Spleen (tissue), 7 donors: ENCODE measurements around the gene ERVK3-1.

Source experiments
- POLR2A ChIP-seq, 3 donors: fragments of 450-650 bp; IDR thresholded peaks; one replicate each; pipeline ENCODE4 v1.5.1; 2017; ENCODE audit warnings: antibody characterized with exemption in 3 of 3, mild to moderate bottlenecking in 1 of 3
- TF ChIP-seq, protein P1 (sequence below), 11 experiments: fragments of 200-600 bp in 7 of 11; fragments of 450-650 bp in 4 of 11; sonication (generic) in 4 of 11; IDR thresholded peaks in 8 of 11; conservative IDR thresholded peaks in 3 of 11; 1 replicate in 7 of 11; 2 replicates in 4 of 11; pipeline versions ENCODE4 v1.4.0 to v1.8.0; 2016 to 2021; ENCODE audit warnings: antibody characterized with exemption in 11 of 11, inconsistent platforms in 4 of 11, mild to moderate bottlenecking in 1 of 11
- donor health status: DM: no; HTN: no; CAD: no; lungs with moderate emphysema.
- donor health status: DM: no; HTN: no; CAD: no.
- donor health status: DM: no; HTN: no; CAD: no.

DNA sequence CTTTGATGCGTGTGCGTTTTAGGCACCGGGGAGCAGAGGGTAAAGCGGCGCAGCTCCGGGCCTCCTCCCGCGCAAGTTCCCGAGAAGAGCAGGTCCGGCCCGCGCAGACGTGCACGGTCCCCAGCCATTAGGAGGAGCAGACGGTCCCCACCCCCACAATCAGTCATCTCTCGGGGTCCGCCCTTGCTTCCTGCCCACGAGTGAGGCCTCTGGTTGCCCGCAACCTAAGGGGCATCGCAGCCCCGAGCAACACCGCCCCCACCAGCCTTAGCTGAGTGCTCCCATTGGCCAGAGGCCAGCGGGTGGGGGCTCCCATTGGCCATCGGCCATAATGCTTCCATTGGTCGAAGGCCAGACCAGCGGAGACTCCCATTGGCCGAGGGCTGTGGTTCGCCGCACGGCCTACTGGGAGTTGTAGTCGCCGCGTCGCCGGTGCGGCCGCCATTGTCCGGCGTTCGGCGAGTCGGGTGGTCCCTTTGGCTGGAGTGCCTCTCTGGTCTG, 26.6 kb upstream of the ERVK3-1 start, which contains the start of gene ZNF8:
- TF ChIP-seq, protein P1, sequence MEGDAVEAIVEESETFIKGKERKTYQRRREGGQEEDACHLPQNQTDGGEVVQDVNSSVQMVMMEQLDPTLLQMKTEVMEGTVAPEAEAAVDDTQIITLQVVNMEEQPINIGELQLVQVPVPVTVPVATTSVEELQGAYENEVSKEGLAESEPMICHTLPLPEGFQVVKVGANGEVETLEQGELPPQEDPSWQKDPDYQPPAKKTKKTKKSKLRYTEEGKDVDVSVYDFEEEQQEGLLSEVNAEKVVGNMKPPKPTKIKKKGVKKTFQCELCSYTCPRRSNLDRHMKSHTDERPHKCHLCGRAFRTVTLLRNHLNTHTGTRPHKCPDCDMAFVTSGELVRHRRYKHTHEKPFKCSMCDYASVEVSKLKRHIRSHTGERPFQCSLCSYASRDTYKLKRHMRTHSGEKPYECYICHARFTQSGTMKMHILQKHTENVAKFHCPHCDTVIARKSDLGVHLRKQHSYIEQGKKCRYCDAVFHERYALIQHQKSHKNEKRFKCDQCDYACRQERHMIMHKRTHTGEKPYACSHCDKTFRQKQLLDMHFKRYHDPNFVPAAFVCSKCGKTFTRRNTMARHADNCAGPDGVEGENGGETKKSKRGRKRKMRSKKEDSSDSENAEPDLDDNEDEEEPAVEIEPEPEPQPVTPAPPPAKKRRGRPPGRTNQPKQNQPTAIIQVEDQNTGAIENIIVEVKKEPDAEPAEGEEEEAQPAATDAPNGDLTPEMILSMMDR (IDR thresholded peaks at IDR 0.05 in 8 of 11, conservative IDR thresholded peaks at IDR 0.05 in 3 of 11) = peak in 6 of 11 experiments; percentile 13 to 31 (median 20)
- TF ChIP-seq POLR2A (IDR thresholded peaks at IDR 0.05) = peak in 1 of 3 donors; percentile 66
